Measurements from ENCODE around the gene RABEP1. TPM values are rescaled to one million over a fixed set of nuclear protein-coding genes. Genes with fewer than 3 reads are reported as not detected.

Gene RABEP1
- total RNA-seq, 1 donor from 2014 or later: 39.3 TPM

DNA sequence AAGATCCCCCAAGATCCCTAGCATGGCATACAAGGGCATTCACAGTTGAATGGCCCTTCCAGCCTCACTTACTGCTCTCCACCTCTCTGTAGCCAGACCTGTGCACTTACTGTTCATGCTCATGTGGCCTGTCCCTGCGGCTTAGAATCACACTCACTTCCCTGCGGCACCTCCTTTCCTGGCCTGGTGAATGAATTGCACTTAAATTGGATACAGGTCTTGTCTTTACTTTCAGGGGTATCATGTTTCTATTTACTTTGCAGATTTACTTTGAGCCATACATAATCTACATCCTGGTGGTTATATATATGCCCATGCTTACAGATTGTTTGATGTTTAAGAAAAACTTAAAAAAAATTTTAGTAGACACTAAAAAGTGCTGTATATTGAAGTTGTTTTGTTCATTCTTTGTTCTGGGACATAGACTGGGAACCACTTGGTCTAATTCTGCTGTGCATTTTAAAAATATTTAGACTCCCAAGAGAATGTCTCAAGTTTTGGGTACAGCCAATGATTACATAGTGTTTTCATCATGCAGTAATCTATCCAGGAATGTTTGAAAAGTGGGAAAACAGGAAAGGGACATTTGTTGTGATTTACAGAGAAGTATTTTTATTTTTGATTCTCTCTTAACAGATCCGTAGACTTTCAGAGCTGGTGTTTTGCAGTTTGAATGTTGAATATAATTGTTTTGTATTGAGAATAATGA, 73.5 kb downstream of the RABEP1 start:
- intact Hi-C loops (cut with micrococcal nuclease): no loop called here

DNA sequence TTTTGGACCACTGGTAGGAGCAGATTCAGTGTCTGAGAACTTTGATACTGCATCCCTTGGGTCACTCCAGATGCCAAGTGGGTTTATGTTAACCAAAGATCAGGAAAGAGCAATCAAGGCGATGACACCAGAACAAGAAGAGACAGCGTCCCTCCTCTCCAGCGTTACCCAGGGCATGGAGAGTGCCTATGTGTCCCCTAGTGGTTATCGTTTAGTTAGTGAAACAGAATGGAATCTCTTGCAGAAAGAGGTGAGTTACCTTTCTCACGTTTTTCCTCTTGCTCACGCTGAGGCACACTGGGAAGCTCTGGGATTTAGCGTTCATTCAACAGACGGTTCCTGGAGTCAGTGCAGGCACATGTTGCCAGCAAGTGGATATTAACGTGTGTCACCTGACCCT, 79.3 kb downstream of the RABEP1 start:
- intact Hi-C loops (cut with micrococcal nuclease): no loop called here

GRCh38 chr17:5362162-5362811, 80.2 kb downstream of the RABEP1 start:
- intact Hi-C loops (cut with micrococcal nuclease): no loop called here

- intact Hi-C loops (cut with micrococcal nuclease): no loop called here
Observed at GRCh38 chr17:5364156-5364555, 82.1 kb downstream of the RABEP1 start.

GRCh38 chr17:5364696-5365095, 82.6 kb downstream of the RABEP1 start:
- intact Hi-C loops (cut with micrococcal nuclease): no loop called here

DNA sequence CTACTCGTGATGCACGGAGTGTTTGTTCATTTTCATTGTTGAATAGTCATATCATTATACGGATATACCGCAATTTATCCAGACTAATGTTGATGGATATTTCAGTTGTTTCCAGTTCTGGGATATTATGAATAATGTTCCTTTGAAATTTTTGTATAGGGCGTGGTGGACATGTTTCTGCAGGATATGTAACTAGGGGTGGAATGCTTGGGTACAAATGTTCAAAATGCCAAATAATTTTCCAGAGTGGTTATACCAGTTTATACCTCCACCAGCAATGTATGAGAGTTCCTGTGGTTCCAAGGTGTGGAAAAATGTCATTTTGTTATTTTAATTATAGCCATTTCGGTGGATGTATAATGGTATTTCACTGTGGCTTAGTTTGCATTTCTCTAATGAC, 83.7 kb downstream of the RABEP1 start:
- intact Hi-C loops (cut with micrococcal nuclease): no loop called here

DNA sequence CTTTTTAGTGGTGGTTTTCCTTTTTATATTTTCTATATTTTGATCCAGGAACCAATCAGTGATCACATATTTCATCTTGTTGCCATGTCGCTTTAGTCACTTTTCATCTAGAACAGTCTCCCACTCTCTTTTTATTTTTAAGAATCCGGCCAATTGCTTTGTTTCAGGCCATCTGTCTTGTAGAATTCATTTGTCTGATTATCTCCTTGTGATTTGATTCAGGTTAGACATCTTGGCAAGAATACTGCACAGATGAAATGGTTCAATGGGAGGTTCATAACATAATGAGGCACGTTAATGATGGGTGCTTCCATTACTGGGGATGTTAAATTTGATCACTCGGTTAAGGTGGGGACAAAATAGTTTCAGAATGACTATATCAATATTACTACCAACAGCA, 88.3 kb downstream of the RABEP1 start:
- intact Hi-C loops (cut with micrococcal nuclease): no loop called here

DNA sequence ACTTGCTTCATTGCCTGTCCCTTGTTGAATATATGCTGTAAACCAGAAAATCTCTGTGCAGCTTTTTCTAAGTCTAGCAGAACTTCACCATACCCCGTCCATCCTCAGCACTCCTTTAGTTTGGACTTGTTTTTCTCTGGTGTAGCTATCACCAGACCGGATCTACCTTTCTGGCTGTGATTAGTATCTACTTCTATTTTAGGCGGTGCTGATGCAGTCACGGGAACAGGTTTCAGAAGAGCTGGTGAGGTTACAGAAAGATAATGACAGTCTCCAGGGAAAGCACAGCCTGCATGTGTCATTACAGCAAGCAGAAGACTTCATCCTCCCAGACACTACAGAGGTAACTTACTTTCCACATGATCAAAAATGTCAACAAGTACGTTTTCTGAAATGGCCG, 91.0 kb downstream of the RABEP1 start:
- intact Hi-C loops (cut with micrococcal nuclease): no loop called here

GRCh38 chr17:5378566-5379207, 96.6 kb downstream of the RABEP1 start:
- intact Hi-C loops (cut with micrococcal nuclease): no loop called here

DNA sequence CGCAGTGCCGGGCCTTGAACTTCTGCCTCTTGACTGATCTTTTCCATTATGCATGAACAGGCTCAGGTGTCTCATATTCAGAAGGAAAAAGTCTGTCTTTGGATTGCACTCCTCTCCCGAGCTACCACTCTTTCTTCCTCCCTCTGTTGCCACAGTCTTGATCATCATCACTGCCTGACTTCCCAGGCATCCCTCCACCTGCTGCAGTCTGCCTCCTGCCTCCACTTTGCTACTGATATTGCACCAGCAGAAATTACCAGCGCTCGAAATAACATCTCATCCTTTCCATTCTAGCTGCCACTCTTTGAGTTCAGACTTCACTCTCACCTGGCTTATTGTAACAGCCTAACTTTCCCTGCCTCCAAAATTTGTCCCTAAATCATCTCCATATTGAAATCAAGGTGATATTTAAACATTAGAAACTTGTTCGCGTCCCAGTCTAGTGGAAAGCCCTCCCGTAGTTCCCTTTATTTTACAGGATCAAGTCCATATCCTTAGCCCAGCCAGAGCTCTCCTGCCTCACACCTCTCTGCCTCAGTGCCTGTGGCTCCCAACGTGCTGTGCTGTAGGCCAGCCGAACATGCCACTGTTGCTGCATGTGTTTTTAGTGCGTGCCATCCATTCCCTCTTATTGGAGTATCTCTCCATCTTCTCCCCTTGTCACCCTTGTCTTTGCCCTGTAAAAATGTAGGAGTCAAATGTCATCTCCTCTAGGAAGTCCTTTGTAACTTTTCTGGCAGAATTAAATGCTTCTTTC, 97.4 kb downstream of the RABEP1 start:
- intact Hi-C loops (cut with micrococcal nuclease): no loop called here

DNA sequence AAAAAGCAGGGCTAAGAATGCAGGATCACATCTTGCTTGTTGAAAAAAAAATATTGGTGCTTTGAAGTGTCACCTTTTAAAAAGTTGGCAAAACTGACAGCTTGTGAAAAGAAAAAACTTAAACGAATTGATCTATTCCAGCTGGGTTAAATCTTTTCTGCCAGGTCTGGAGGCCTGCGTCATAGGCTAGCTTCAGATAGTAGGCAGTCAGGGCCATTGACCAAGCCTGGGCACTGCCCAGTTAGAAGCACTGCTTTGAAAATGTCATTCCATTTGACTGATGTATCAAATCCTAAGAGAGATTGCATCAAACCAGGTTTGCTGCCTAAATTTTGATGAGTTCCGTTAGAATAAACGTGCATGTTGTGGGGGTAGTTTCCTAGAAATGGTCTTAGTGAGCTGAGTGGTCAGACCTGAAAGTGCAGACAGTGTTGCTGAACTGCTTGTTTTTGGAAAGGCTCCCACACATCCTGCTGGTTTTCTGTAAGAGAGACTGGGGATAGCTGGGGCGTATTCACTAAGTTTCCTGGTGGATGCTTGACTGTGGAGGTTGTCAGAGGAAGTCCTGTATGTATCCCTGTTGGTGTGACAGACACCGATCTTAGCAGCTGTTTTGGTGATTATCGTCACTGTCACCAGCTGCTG, 98.5 kb downstream of the RABEP1 start:
- intact Hi-C loops (cut with micrococcal nuclease): no loop called here

- intact Hi-C loops (cut with micrococcal nuclease): no loop called here
Observed at GRCh38 chr17:5381542-5381941, 99.5 kb downstream of the RABEP1 start.

GRCh38 chr17:5391678-5392077, 109.6 kb downstream of the RABEP1 start:
- intact Hi-C loops (cut with micrococcal nuclease): no loop called here

DNA sequence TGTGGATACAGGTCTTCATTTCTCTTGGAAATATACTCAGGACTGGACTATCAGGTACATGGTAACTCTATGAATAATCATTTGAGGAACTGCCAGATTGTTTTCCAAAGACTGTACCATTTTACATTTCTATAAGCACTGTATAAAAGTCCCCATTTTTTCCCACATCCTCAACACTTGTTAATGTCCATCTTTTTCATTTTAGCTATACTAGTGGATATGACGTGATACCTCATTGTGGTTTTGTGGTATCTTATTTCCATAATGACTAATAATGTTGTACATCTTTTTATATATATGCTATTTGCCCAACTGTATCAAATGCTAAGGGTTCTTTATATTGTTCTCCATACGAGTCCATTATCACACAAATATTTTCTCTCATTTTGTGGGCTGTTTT, 114.5 kb downstream of the RABEP1 start:
- intact Hi-C loops (cut with micrococcal nuclease): no loop called here

DNA sequence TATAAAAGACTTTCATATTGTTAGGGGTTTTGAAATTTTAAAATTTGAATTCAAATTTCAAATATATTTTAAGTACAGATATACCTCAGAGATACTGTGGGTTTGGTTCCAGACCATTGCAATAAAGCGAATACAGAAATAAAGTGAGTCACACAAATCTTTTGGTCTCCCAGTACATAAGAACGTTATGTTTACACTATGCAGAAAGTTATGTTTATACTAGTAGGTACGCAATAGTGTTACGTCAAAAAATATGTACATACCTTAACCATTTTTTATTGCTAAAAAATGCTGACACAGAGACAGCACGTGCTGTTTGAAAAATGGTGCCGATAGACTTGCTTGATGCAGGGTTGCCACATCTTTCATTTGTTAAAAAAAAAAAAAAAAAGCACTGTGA, 117.7 kb downstream of the RABEP1 start:
- intact Hi-C loops (cut with micrococcal nuclease): no loop called here

DNA sequence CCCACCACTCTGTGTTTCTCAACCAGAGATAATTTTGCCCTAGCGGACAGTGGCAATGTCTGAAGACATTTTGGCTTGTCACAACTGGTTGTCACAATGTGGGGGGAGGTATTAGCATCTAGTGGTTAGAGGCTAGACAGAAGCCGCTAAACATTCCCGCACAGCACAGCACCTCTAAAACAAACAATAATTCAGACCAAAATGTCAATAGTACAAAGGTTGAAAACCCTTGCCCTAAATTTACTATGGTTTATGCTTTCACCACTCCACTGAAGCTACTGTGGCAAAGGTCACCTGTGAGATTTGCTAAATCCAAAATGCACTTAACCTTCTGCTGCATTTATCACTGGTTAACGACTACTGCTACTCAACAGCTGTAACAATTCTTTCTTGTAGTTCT, 123.3 kb downstream of the RABEP1 start:
- intact Hi-C loops (cut with micrococcal nuclease): no loop called here

DNA sequence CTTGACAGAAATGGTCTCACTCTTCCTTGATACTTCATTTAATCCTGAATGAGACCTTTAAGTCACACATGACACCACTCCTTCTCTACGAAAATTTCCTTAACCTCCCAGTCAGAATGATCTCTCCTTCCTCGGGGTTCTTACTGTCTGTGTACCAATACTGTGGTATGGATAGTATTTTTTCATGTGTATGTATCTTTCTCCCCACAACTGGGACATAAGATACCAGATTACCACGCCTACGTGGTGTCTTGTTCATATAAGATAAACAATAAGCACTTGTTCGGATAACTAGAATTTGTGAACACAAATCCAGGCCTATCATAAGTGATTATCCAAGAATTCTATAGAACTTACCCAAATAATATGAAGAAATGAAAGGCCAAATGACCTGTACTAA, 126.1 kb downstream of the RABEP1 start:
- intact Hi-C loops (cut with micrococcal nuclease): no loop called here

DNA sequence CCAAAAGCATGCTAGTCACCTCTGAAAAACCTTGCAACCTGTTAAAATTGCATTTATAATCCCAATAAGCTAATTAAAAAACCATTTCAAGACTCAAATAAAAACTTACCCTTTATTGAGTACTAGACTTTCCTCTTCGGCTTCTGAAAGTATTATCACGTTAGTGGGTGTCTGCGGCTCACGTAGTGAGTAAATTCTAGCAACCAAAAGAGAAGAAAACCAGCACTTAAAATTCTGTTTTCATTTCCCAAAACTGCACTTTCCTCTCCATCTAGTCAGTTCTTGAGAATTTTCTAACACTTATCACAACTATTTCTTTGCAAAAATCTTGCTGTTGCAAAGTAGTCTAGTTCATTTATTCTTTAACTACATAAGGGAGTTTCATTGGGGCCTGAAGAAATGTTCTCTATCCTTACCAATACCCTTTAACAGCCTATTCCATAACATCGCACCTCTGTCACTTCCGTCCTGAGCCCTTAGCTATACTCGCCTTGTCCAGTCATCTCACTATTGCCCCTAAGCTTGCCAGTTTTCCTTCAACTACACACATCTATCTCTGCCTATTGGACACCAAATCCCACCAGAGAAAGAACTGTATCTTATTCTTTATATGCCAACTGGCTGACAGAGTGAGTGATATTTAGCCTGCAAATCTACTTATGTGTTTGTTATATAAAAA, 128.6 kb downstream of the RABEP1 start:
- intact Hi-C loops (cut with micrococcal nuclease): no loop called here

- intact Hi-C loops (cut with micrococcal nuclease): no loop called here
Observed at GRCh38 chr17:5413682-5414081, 131.6 kb downstream of the RABEP1 start.

DNA sequence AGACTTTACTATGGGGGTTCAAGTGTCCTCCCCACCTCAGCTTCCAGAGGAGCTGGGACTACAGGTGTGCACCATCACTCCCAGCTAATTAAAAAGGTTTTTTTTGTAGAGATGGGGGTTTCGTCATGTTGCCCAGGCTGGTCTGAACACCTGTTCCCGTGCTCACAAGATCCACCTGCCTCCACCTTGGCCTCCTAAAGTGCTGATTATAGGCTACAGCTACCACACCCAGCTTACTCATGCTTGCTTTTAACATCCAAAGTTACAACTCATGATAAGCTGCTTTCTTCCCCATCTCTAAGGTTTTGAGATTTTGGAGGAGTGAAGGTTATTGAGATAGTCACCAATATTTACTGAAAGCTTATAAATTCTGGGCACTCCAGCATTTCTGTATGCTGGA, 134.8 kb downstream of the RABEP1 start:
- intact Hi-C loops (cut with micrococcal nuclease): no loop called here

DNA sequence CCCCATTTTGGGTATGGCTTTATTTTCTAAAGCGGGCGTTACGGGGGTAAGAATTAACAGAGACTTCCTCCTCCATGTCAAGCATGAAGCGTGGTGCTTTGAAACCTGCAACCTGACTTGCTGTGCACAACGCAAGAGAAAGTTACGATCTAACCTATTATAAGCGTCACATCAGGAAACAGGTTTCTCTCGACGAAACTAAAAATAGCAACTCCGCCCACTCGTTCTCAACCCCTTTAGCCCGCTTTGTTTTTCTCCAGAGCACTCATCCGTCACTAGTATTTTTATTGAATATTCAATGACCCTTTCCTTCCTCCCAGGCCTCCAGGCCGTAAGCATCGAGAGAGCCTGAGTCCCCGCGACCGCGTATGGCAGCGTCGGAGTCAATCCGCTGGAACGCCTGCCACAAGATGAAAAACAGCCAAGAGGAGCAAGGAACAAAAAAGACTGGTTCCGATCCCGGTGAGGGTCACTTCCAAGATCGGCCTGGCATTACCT, 136.8 kb downstream of the RABEP1 start:
- intact Hi-C loops (cut with micrococcal nuclease): loop anchor here (1.0 kb wide), 2 partner anchors 20 to 67 kb away; partner anchors contain the start of genes C1QBP, DERL2 and MIS12
